Measurements from ENCODE around the gene SGIP1.

SGIP1 gene

DNA sequence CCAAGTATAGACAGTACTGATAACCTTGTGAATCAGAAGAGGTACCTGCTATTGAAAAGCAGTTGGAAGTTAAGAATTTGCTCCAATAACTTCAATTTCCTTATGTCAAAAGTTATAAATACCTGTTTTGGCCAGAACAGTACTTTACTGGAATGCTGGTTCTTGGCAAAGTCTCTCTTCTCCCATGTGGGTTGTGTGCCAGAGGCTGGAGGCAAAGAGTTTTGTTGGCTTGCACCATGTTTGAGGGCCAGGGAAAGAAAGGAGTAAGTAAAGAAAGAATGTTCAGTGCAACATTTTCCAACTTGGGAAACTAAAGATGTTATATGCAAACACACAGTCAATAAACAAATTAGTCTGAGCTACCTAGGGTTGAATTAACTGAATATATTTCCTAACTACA is 151.3 kb downstream of the SGIP1 start:
- H3K4me3 ChIP-seq, result no peak overlapping the region
- TF ChIP-seq, protein P1, sequence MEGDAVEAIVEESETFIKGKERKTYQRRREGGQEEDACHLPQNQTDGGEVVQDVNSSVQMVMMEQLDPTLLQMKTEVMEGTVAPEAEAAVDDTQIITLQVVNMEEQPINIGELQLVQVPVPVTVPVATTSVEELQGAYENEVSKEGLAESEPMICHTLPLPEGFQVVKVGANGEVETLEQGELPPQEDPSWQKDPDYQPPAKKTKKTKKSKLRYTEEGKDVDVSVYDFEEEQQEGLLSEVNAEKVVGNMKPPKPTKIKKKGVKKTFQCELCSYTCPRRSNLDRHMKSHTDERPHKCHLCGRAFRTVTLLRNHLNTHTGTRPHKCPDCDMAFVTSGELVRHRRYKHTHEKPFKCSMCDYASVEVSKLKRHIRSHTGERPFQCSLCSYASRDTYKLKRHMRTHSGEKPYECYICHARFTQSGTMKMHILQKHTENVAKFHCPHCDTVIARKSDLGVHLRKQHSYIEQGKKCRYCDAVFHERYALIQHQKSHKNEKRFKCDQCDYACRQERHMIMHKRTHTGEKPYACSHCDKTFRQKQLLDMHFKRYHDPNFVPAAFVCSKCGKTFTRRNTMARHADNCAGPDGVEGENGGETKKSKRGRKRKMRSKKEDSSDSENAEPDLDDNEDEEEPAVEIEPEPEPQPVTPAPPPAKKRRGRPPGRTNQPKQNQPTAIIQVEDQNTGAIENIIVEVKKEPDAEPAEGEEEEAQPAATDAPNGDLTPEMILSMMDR (IDR thresholded peaks at IDR 0.05), result no peak
- no peak for DNase-seq (ENCODE audit: low spot score)
- H3K27ac ChIP-seq, result peak overlapping the region; percentile 7 to 58

- peak overlapping the region in 1 of 2 donors; percentile 58 for H3K27ac ChIP-seq
- H3K4me3 ChIP-seq, result no peak overlapping the region
- TF ChIP-seq, protein P1 (IDR thresholded peaks at IDR 0.05), result no peak
- DNase-seq (ENCODE audit: low spot score), result no peak
These were observed 151.7 kb downstream of the SGIP1 start for GRCh38 chr1:66685670-66686069.

GRCh38 chr1:66686406-66686805 is 152.5 kb downstream of the SGIP1 start:
- TF ChIP-seq, protein P1 (IDR thresholded peaks at IDR 0.05), result no peak
- no peak for DNase-seq (ENCODE audit: low spot score)
- H3K4me3 ChIP-seq, result no peak overlapping the region
- peak overlapping the region in 1 of 2 donors; percentile 58 for H3K27ac ChIP-seq

DNA sequence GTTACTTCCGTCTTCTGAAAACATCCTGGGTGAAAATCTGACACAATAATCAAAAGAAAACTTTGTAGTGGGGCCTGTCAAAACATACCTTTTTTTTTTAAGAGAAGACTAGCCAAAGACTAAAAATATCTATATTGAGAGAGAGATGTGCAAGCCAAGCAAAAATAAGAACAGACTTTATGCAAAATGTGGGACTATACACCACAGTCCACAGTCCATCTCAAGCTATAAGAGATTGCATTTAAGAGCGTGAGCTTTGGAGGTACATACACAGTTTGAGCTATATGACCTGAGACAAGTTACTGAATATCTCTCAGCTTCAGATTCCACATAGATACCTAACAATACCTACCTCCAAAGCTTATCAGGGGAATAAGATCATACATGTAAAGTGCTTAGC is 153.4 kb downstream of the SGIP1 start:
- no peak for DNase-seq (ENCODE audit: low spot score)
- TF ChIP-seq, protein P1 (IDR thresholded peaks at IDR 0.05), result no peak
- Histone ChIP-seq H3K4me3 (no peak overlapping the region), H3K27ac (no peak overlapping the region)

- Histone ChIP-seq H3K4me3 (no peak overlapping the region), H3K27ac (no peak overlapping the region)
- no peak for DNase-seq (ENCODE audit: low spot score)
- TF ChIP-seq, protein P1 (IDR thresholded peaks at IDR 0.05), result no peak
These were observed 156.9 kb downstream of the SGIP1 start for GRCh38 chr1:66690666-66691381.

- Histone ChIP-seq H3K4me3 (no peak overlapping the region), H3K27ac (no peak overlapping the region)
- TF ChIP-seq, protein P1 (IDR thresholded peaks at IDR 0.05), result no peak
- DNase-seq (ENCODE audit: low spot score), result no peak
These were observed 158.7 kb downstream of the SGIP1 start for GRCh38 chr1:66692681-66693080.

GRCh38 chr1:66693856-66694255 is 159.9 kb downstream of the SGIP1 start:
- no peak for DNase-seq (ENCODE audit: low spot score)
- TF ChIP-seq, protein P1 (IDR thresholded peaks at IDR 0.05), result no peak

More at GRCh38 chr1:66693856-66694255, 159.9 kb downstream of the SGIP1 start:
- Histone ChIP-seq H3K27ac (no peak overlapping the region), H3K4me3 (no peak overlapping the region)

Data from coronary artery (tissue), 2 donors.